HepG2 (cell line): ENCODE measurements around the gene ATAD3A. TPM values are rescaled to one million over a fixed set of nuclear protein-coding genes. Genes with fewer than 3 reads are reported as not detected.

Experiments
- ATF7 ChIP-seq, 2 experiments: fragments of 450-650 bp in 1 of 2; sonication (generic) in 1 of 2; formaldehyde crosslinking in 1 of 2; IDR thresholded peaks; 2 replicates each; pipeline versions ENCODE4 v1.4.0 to v1.6.1; 2016 to 2020; ENCODE audit warnings: antibody characterized with exemption in 1 of 2, mild to moderate bottlenecking in 1 of 2, missing genetic modification reagents in 1 of 2
- CREB1 ChIP-seq, 2 experiments: fragments of 450-650 bp in 1 of 2; IDR thresholded peaks; 2 replicates each; pipeline ENCODE4 v1.6.1; 2016 to 2017; ENCODE audit warnings: control low read depth in 1 of 2, mild to moderate bottlenecking in 1 of 2, missing compliant biosample characterization in 1 of 2, missing genetic modification characterization in 1 of 2
- DMAP1 ChIP-seq: IDR thresholded peaks from 2 replicates; pipeline ENCODE4 v1.6.1; 2016
- DR1 ChIP-seq: sonication (generic); formaldehyde crosslinking; IDR thresholded peaks from 2 replicates; pipeline ENCODE4 v1.8.0; 2021; ENCODE audit warnings: mild to moderate bottlenecking, missing genetic modification reagents, inconsistent platforms
- GABPA ChIP-seq, 2 experiments: IDR thresholded peaks; 2 replicates each; pipeline ENCODE4 v1.6.1; 2011 to 2016; ENCODE audit warnings: low read depth in 2 of 2, low read length in 1 of 2, missing biosample characterization in 1 of 2, missing genetic modification characterization in 1 of 2
- GMEB2 ChIP-seq: IDR thresholded peaks from 2 replicates; pipeline ENCODE4 v1.6.1; 2016; ENCODE audit warnings: missing biosample characterization, missing genetic modification reagents, low read depth
- HNRNPK ChIP-seq: fragments of 200-400 bp; formaldehyde crosslinking; IDR thresholded peaks from 2 replicates; pipeline ENCODE4 v1.6.1; 2018; ENCODE audit warnings: low read length, low read depth, moderate library complexity, mild to moderate bottlenecking; ENCODE audit not compliant: poor library complexity, severe bottlenecking
- HNRNPL ChIP-seq: fragments of 200-400 bp; formaldehyde crosslinking; IDR thresholded peaks from 2 replicates; pipeline ENCODE4 v1.6.1; 2017; ENCODE audit warnings: mild to moderate bottlenecking, low read depth, low read length
- KDM5A ChIP-seq: fragments of 200-600 bp; sonication (generic); IDR thresholded peaks from 2 replicates; pipeline ENCODE4 v1.7.0; 2018; ENCODE audit warnings: antibody characterized with exemption, mild to moderate bottlenecking, low read length, borderline replicate concordance
- NR2C2 ChIP-seq: sonication (generic); formaldehyde crosslinking; IDR thresholded peaks from 2 replicates; pipeline ENCODE4 v1.4.0; 2020; ENCODE audit warnings: missing genetic modification reagents, mild to moderate bottlenecking, moderate library complexity, borderline replicate concordance
- POGK ChIP-seq: sonication (generic); formaldehyde crosslinking; conservative IDR thresholded peaks from 2 replicates; pipeline ENCODE4 v1.8.0; 2022; ENCODE audit warnings: mild to moderate bottlenecking, moderate library complexity, missing genetic modification reagents
- POLR2A ChIP-seq, 2 experiments: IDR thresholded peaks; 2 replicates each; pipeline ENCODE4 v1.6.1; 2011; ENCODE audit warnings: low read depth in 2 of 2, low read length in 2 of 2, mild to moderate bottlenecking in 1 of 2, moderate library complexity in 1 of 2; ENCODE audit not compliant: insufficient read depth in 1 of 2
- RBM39 ChIP-seq: fragments of 200-400 bp; formaldehyde crosslinking; IDR thresholded peaks from one replicate; pipeline ENCODE4 v1.6.1; 2018; ENCODE audit warnings: antibody characterized with exemption, mild to moderate bottlenecking, low read depth, low read length; ENCODE audit not compliant: poor library complexity, severe bottlenecking
- REPIN1 ChIP-seq: sonication (generic); formaldehyde crosslinking; IDR thresholded peaks from 2 replicates; pipeline ENCODE4 v1.8.0; 2022; ENCODE audit warnings: missing genetic modification reagents, low read depth, mild to moderate bottlenecking, borderline replicate concordance
- RXRA ChIP-seq: sonication (generic); formaldehyde crosslinking; IDR thresholded peaks from 2 replicates; pipeline ENCODE4 v1.5.1; 2020; ENCODE audit warnings: missing genetic modification reagents
- SALL2 ChIP-seq: sonication (generic); formaldehyde crosslinking; IDR thresholded peaks from 2 replicates; pipeline ENCODE4 v1.8.1; 2023; ENCODE audit warnings: mild to moderate bottlenecking, missing genetic modification reagents, inconsistent platforms
- SPEN ChIP-seq: sonication (generic); formaldehyde crosslinking; IDR thresholded peaks from 2 replicates; pipeline ENCODE4 v1.5.1; 2020; ENCODE audit warnings: low read depth, mild to moderate bottlenecking, missing genetic modification reagents
- TFDP1 ChIP-seq: IDR thresholded peaks from 2 replicates; pipeline ENCODE4 v1.6.1; 2016; ENCODE audit warnings: missing compliant biosample characterization, missing genetic modification reagents, borderline replicate concordance
- ZMYM3 ChIP-seq: sonication (generic); formaldehyde crosslinking; IDR thresholded peaks from 2 replicates; pipeline ENCODE4 v1.5.1; 2020; ENCODE audit warnings: mild to moderate bottlenecking, missing genetic modification reagents
- ZNF512 ChIP-seq: sonication (generic); formaldehyde crosslinking; IDR thresholded peaks from 2 replicates; pipeline ENCODE4 v1.4.0; 2020; ENCODE audit warnings: mild to moderate bottlenecking, missing genetic modification reagents
- ZNF605 ChIP-seq: sonication (generic); formaldehyde crosslinking; IDR thresholded peaks from 2 replicates; pipeline ENCODE4 v1.8.0; 2022; ENCODE audit warnings: mild to moderate bottlenecking, missing genetic modification reagents
- ZSCAN30 ChIP-seq: sonication (generic); formaldehyde crosslinking; IDR thresholded peaks from 2 replicates; pipeline ENCODE4 v1.5.0; 2020; ENCODE audit warnings: mild to moderate bottlenecking, missing genetic modification reagents
- polyA plus RNA-seq, 8 experiments: library from polyadenylated mRNA; depleted of rRNA in 3 of 8; stranded (reverse) in 7 of 8; unstranded in 1 of 8; fragments of >200 nt; fragmentation: Illumina TruSeq in 4 of 8; extraction: Trizol in 4 of 8; gene quantifications; 2 replicates each; pipeline versions ENCODE4 v1.2.1 to v1.2.3, GENCODE V29; 2011 to 2016; ENCODE audit warnings: low read depth in 4 of 8, missing spikeins in 1 of 8, mixed read lengths in 1 of 8; ENCODE audit not compliant: insufficient read depth in 1 of 8
- total RNA-seq, 5 experiments: library from RNA; depleted of rRNA; stranded (reverse); fragments of >200 nt; fragmentation: Illumina TruSeq; extraction: Trizol; gene quantifications; 2 replicates each; pipeline ENCODE4 v1.2.3, GENCODE V29; 2016; ENCODE audit warnings: low read depth in 1 of 5

ATAD3A gene
- total and polyA plus RNA-seq, 2 of the 13 experiments (the other 11 are each of a cell fraction or from before 2014, with no cell fraction given), result 10.6 to 49.0 TPM

GRCh38 chr1:1511533-1512285, at the start of gene ATAD3A (continued):
- TF ChIP-seq CREB1 (IDR thresholded peaks at IDR 0.05), result peak; percentile 96
- TF ChIP-seq CREB1 (CRISPR knock-in tag; IDR thresholded peaks at IDR 0.05), result peak; percentile 98
- TF ChIP-seq HNRNPK, result no peak
- peak; percentile 83 for TF ChIP-seq SALL2 (CRISPR knock-in tag)
- TF ChIP-seq ZSCAN30 (CRISPR knock-in tag), result no peak
- TF ChIP-seq DMAP1 (CRISPR knock-in tag), result peak; percentile 67; the same call in 1 of the 2 replicates
- 0 out of 2 replicates have a peak, but pooled peaks have one; percentile 30 for TF ChIP-seq GABPA (IDR thresholded peaks at IDR 0.05; ENCODE audit: low read depth, low read length)
- TF ChIP-seq GABPA (CRISPR knock-in tag; IDR thresholded peaks at IDR 0.05; ENCODE audit: low read depth), result peak; percentile 82
- peak; percentile 97 for TF ChIP-seq TFDP1 (CRISPR knock-in tag)
- TF ChIP-seq HNRNPL, result peak; percentile 29; the same call in 1 of the 2 replicates
- TF ChIP-seq ATF7 (IDR thresholded peaks at IDR 0.05), result peak; percentile 9; the same call in 1 of the 2 replicates
- TF ChIP-seq ATF7 (CRISPR knock-in tag; IDR thresholded peaks at IDR 0.05), result no peak
- peak; percentile 63 to 78 for TF ChIP-seq POLR2A (IDR thresholded peaks at IDR 0.05; ENCODE audit: insufficient read depth in 1 of 2, low read depth in 2 of 2, low read length in 2 of 2)
- peak; percentile 89 for TF ChIP-seq POGK (CRISPR knock-in tag)
- peak; percentile 63 for TF ChIP-seq DR1 (CRISPR knock-in tag)
- peak; percentile 81; the same call in 1 of the 2 replicates for TF ChIP-seq ZNF605 (CRISPR knock-in tag)
- peak; percentile 88; the same call in 1 of the 2 replicates for TF ChIP-seq SPEN (CRISPR knock-in tag)
- TF ChIP-seq GMEB2 (CRISPR knock-in tag), result peak; percentile 67; the same call in 1 of the 2 replicates
- TF ChIP-seq RXRA, result peak; percentile 82
- TF ChIP-seq NR2C2 (CRISPR knock-in tag), result peak; percentile 79
- TF ChIP-seq ZMYM3 (CRISPR knock-in tag), result peak; percentile 71; the same call in 1 of the 2 replicates
- TF ChIP-seq ZNF512 (CRISPR knock-in tag), result no peak
- TF ChIP-seq KDM5A, result peak; percentile 75; the same call in 1 of the 2 replicates
- TF ChIP-seq RBM39, result peak; percentile 73
- peak; percentile 67 for TF ChIP-seq REPIN1 (CRISPR knock-in tag)
